Fibroblast of peridontal ligament (primary cell): ENCODE measurements around the gene DNAJC11.
"Not testable (repeated sequence)": the region's sequence is repeated elsewhere in the genome, so short reads cannot be mapped to it uniquely, and the experiment has no call there.

Experiments
- DNase-seq: peaks from one replicate; pipeline ENCODE4 v3.0.0-alpha.2; 2010; ENCODE audit errors: extremely low read depth

The DNAJC11 gene

GRCh38 chr1:6695868-6696267 lies 5.7 kb downstream of the DNAJC11 start:
- no peak for DNase-seq

GRCh38 chr1:6694121-6694713 lies 7.4 kb downstream of the DNAJC11 start:
- DNase-seq: no peak

- DNase-seq: no peak
Measured at GRCh38 chr1:6692956-6693355, 8.7 kb downstream of the DNAJC11 start.

GRCh38 chr1:6691507-6691906 lies 10.1 kb downstream of the DNAJC11 start:
- peak; percentile 30 for DNase-seq

GRCh38 chr1:6690186-6690585 lies 11.4 kb downstream of the DNAJC11 start:
- no peak for DNase-seq

- DNase-seq: no peak
Measured at GRCh38 chr1:6688757-6689156, 12.9 kb downstream of the DNAJC11 start.

GRCh38 chr1:6688001-6688400 lies 13.6 kb downstream of the DNAJC11 start:
- DNase-seq: peak; percentile 27

GRCh38 chr1:6686294-6686693 lies 15.3 kb downstream of the DNAJC11 start:
- DNase-seq: peak; percentile 12

GRCh38 chr1:6685381-6685780 lies 16.2 kb downstream of the DNAJC11 start:
- DNase-seq: no peak

- no peak for DNase-seq
Measured at GRCh38 chr1:6683434-6683833, 18.2 kb downstream of the DNAJC11 start.

- DNase-seq: no peak
Measured at GRCh38 chr1:6675941-6676340, 25.7 kb downstream of the DNAJC11 start.

- DNase-seq: no peak
Measured at GRCh38 chr1:6674771-6675170, 26.8 kb downstream of the DNAJC11 start.

- DNase-seq: no peak
Measured at GRCh38 chr1:6673816-6674398, 27.7 kb downstream of the DNAJC11 start.

GRCh38 chr1:6672558-6672957 lies 29.1 kb downstream of the DNAJC11 start:
- DNase-seq: no peak

GRCh38 chr1:6668503-6668902 lies 33.1 kb downstream of the DNAJC11 start:
- DNase-seq: no peak

- DNase-seq: no peak
Measured at GRCh38 chr1:6667139-6667538, 34.5 kb downstream of the DNAJC11 start.

- no peak for DNase-seq
Measured at GRCh38 chr1:6666696-6667095, 34.9 kb downstream of the DNAJC11 start.

GRCh38 chr1:6662468-6662867 lies 39.1 kb downstream of the DNAJC11 start:
- not testable (repeated sequence) for DNase-seq

- DNase-seq: no peak
Measured at GRCh38 chr1:6660415-6661049, 41.1 kb downstream of the DNAJC11 start.

GRCh38 chr1:6658359-6659060 lies 43.1 kb downstream of the DNAJC11 start:
- peak; percentile 4 for DNase-seq

GRCh38 chr1:6657138-6657537 lies 44.5 kb downstream of the DNAJC11 start:
- no peak for DNase-seq

- DNase-seq: no peak
Measured at GRCh38 chr1:6653436-6654290, 48.0 kb downstream of the DNAJC11 start.
